HG03558 (cell line): Measurements from ENCODE around the gene POLA1.
"Not testable (repeated sequence)": the region's sequence is repeated elsewhere in the genome, so short reads cannot be mapped to it uniquely, and the experiment has no call there.

ENCODE experiments used
- ATAC-seq: cut with Tn5 transposase; IDR thresholded peaks from one replicate; pipeline ENCODE4 v1.9.1; 2021; ENCODE audit warnings: moderate number of reproducible peaks; ENCODE audit not compliant: unreplicated experiment; ENCODE audit errors: extremely low read depth

POLA1 gene, protein sequence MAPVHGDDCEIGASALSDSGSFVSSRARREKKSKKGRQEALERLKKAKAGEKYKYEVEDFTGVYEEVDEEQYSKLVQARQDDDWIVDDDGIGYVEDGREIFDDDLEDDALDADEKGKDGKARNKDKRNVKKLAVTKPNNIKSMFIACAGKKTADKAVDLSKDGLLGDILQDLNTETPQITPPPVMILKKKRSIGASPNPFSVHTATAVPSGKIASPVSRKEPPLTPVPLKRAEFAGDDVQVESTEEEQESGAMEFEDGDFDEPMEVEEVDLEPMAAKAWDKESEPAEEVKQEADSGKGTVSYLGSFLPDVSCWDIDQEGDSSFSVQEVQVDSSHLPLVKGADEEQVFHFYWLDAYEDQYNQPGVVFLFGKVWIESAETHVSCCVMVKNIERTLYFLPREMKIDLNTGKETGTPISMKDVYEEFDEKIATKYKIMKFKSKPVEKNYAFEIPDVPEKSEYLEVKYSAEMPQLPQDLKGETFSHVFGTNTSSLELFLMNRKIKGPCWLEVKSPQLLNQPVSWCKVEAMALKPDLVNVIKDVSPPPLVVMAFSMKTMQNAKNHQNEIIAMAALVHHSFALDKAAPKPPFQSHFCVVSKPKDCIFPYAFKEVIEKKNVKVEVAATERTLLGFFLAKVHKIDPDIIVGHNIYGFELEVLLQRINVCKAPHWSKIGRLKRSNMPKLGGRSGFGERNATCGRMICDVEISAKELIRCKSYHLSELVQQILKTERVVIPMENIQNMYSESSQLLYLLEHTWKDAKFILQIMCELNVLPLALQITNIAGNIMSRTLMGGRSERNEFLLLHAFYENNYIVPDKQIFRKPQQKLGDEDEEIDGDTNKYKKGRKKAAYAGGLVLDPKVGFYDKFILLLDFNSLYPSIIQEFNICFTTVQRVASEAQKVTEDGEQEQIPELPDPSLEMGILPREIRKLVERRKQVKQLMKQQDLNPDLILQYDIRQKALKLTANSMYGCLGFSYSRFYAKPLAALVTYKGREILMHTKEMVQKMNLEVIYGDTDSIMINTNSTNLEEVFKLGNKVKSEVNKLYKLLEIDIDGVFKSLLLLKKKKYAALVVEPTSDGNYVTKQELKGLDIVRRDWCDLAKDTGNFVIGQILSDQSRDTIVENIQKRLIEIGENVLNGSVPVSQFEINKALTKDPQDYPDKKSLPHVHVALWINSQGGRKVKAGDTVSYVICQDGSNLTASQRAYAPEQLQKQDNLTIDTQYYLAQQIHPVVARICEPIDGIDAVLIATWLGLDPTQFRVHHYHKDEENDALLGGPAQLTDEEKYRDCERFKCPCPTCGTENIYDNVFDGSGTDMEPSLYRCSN (N-terminal part only)

DNA sequence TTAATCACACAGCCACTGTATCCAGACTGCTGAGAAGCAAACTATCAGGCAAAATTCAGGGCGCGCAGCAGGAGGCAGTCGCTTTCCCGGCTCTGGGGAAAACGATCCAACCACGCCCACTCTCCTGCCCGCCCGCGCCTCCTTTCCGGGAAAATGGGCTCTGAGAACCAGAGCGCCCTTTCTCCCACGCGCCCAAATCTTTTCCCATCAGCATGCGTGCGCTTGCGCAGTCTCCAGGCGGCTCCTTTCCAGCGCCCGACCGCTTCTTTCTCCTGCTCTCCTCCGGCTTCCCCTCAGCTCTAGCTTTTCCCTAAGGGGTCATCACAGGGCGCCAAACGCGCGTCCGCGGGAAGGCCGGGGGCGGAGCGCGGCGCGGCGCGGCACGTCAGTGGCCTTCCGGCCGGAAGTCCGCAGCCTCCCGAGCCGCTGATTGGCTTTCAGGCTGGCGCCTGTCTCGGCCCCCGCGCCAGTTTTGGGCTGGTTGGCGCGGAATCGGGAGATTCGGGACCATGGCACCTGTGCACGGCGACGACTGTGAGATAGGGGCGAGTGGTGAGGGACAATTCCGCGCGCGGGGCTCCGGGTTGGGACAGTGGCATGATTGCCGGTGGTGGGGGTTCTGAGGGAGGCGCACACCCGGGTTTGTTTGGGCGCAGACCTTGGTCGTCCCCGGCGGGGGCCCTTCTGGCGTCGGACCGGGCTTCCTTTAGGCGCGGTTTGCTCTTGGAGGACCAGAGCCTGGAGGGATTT lies at the start of gene POLA1:
Gene POLA1 (plus strand): TSS at position 466 of the 750 bp plus-strand sequence. CDS start 44 bp downstream, at position 510.
- peak; percentile 95 for ATAC-seq

DNA sequence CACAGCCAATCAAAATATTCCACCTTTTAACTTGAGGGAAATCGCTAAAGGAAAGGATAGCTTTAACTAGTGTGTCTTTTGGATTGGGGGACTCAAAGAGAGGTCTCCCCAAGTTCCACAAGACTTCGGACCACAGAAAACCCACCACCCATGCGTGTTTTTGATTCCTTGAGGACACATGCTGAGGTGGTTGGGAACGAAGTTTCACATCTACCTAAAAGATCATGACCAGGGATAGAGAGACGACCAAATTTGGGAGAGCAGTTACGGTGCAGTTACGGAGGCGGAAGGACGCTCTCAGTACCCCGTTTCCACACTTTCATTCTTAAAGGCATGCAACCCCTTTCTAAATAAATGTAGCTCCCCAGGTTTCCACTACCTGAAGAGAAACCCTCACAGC lies 47.7 kb upstream of the POLA1 start:
- no peak for ATAC-seq

DNA sequence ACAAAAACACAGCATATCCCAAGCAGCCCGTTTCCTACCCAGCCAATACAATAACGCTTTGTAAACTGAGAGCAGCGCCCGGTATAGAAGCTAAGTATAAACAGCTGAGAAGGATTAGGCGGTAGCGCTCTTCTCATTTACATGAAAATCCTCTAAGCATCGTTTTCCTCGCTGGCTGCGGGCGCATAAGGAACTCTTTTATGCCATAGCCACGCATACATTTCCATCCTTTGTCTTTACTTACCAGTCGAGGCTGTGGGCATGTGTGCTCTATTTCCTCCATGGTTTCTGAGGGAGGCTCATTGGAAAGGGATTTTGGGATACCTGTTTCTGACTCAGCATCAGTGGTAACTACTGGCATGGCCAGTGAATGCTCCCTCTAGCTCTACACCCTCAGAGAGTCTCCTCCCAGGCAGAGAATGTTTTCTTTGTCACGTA lies 47.0 kb upstream of the POLA1 start:
- ATAC-seq: no peak

DNA sequence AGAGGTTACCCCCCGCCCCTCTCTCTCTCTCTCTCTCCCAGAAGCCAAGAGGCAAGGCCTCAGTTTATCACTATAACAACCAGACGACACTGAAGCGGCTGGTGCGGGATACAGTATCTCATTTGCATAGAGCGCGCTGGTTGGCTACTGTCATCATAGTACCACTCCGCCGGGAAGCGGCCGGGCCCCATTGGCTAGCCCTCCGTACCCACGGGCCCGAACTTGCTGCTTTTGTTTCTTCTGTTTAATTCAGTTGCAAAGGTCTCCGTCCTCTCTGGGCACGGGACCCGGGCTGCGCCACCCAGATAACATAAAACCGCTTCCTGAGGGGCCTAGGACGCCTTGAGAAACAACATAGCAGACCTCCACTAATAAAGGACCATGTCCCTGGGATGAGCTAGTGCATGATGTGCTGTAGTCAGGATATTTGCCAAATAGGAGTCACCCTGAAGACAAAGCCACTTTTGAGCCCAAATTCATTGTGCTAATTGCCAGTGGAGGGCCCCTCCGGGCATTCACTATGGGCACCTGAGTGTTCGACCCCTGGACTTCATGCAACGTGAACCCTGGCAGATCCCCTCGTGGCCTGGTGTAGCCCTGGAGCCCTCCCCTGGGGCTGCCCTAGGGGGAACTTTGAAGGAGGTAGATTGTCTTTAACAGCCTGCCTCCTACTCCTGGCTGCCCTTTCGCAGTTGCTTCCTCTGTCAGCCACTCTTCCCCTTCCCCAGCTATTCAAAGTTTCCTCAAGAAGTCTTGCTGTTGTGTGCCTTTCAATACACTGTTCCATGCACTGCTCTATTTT lies 46.3 kb upstream of the POLA1 start, which contains the start of gene PCYT1B:
Gene PCYT1B (minus strand): TSS at position 91 of the 802 bp plus-strand sequence. CDS start 242 bp downstream, outside the sequence.
- ATAC-seq: peak; percentile 70

DNA sequence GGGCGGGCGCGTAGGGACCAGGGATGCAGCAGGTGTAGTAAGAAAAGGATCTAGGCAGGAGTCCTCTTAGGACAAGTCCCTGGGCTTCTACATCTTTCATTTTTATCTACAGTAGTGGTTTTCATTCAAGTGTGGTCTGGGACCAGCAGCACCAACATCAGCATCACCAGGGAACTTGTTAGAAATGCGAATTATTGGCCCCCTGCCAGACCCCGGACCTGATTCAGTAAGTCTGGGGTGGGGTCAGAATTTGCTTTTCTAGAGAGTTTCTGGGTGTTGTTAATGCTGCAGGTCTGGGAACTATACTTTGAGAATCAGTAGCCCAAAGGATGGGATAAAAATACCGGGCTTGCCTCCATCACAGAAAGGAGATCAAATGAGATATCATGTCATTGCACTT lies 45.2 kb upstream of the POLA1 start:
- ATAC-seq: no peak

DNA sequence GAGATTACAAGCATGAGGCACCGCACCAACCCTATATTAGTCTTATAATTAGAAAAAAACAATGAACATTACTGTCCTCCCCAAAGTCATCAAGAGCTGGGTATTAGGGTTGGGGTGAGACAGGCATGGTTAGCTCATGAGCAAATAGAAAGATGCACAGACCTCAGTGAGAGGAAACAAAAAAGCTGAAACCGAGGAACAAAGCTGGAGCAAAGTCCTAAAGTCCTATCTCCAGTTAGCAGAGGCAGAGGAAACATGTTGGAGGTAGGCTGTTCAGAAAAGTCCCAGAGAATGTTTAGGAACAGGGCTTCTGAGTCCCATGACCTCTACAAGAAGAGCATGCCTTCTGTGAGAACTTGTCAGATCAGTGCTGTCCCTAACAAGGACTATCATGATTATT lies 41.9 kb upstream of the POLA1 start:
- ATAC-seq: no peak

DNA sequence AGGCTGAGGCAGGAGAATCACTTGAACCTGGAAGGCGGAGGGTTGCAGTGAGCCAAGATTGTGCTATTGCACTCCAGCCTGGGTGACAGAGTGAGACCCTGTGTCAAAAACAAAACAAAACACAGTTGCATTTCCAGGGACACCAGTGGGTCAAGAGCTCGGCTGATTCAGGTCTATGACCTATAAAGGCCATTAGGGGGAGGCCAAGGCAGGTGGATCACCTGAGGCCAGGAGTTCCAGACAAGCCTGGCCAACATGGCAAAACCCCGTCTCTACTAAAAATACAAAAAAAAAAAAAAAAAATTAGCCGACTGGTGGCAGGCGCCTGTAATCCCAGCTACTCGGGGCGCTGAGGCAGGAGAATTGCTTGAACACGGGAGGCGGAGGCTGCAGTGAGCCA lies 38.0 kb upstream of the POLA1 start:
- ATAC-seq: not testable (repeated sequence)

DNA sequence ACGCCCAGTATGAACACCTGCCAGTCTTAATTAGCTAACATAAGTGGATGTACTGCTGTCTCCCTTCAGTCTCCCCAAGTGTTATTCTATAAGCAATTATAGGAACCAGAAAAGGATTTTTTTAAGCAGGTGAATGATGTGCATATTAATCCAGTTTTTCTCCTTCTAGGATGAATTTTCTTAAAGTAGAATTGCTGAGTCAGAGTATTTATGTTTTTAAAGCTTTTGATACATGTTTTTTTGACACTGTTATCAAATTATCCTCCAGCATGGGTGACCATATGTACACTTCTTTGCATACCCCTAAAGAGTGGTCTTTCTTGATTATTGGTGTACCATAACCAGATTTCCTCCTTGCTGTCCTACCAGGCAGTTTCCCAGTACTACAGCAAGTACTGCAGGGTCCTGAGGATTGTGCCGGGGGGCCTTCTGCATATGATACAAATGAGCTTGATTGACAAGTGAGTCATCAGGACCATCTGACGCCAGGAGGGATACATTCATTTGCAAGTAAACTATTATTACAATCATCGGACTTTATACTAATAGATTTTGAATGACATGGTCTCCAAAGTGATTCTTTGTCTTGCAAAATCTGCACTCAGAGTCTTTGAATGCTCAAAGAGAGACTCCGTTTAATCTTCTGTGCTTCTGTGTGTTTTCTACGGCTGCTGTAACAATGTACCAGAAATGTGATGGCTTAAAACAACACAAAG lies 35.9 kb upstream of the POLA1 start:
- ATAC-seq: no peak

DNA sequence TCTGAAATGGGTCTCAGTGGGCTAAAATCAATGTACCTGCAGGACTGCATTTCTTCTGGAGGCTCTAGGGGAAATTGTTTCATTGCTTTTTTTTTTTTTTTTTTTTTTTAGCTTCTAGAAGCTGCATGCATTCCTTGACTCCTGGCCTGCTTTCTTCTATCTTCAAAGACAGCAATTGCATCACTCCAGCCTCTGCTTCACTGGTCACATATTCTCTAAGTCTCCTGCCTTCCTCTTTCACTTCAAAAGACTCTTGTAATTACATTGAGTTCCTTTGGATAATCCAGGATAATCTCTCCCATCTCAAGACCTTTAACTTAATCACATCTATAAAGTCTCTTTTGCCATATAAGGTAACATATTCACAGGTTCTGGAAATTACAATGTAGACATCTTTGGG lies 35.3 kb upstream of the POLA1 start:
- no peak for ATAC-seq

DNA sequence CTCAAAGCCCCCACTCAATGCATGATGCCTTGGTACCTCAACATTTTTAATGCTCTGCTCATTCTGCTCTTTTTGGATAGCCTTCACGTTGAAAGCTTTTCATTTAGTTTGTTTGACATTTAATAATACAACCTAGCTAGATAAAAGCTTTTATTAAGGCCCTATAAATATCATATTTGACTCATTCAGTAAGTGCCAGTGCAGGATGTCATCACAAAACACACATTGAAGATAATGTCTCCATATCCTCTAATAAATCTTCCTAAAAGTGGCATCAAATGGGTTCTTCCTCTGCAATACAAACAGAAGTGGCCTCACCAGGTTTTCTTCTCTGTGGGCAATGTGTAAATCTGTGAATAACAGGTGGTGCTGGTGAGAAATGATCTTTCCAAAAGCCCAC lies 34.6 kb upstream of the POLA1 start:
- no peak for ATAC-seq

DNA sequence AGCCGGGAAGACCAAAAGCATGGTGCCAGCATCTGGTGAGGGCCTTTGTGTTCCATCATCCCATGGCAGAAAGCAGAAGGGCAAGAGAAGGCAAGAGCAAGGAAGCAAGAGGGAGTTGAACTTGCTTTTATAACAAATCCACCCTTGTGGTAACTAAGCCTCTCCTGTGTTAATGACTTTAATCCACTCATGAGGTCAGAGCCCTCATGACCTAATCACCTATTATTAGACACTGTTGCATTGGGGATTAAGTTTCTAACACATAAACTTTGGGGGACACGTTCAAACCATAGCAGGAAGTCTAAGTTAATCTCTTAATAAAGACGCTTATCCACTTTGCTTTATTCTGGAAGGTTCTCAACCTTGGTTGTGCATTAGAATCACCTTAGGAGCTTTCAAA lies 34.1 kb upstream of the POLA1 start:
- ATAC-seq: no peak

DNA sequence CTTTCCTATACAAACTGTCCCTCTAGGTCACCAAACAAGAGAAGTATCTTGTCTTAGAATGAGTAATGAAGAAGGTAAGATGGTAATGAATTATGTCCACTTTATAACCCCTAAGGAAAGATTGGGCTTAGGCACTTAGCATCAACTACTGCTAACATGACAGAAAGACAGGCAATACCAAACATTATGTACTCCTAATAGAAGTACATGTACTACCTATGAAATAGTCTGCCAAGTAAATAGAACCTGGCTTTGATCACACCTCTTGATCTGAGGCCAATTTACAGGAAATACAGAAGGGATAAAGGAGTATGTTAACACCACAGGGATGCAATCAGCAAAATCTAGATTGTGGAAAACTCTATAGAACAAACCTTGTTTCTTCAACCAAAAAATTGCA lies 32.4 kb upstream of the POLA1 start:
- no peak for ATAC-seq

DNA sequence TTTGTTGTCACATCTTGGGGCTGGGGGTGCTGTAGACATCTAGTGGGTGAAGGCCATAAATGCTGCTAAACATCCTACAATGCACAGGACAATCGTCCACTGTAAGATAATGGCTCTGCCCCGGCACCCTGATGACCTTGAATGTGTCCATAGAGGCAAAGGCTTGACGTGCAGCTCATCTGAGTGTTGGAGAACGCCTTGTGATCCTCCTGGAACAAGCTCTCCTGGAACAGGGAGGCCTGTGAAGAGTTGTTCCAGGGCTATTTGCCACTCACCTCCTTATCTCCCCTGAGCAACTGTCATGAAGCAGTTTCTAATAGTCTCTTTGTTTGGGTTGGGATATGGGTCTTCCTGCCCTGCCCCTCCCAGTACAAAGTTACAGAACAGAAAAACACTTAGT lies 31.4 kb upstream of the POLA1 start:
- ATAC-seq: no peak

DNA sequence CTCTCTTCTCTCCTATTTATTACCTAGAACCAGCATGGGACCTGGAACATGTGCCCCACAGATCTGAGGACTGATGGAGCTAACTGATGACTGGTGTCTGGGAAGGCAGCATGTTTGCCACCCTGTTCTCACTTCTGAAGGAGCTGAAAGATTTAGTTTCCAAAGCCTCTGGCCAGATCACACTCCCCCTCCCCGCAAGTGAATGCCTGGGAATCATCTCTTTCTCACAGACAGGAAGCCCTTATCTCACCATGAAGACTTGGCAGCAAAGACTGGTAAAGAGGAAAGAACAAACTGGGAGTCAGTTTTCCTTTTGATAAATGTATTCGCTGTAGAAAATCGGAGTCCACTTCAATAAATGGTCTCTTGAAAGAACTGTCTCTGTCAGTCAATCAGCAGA lies 25.6 kb upstream of the POLA1 start:
- no peak for ATAC-seq

DNA sequence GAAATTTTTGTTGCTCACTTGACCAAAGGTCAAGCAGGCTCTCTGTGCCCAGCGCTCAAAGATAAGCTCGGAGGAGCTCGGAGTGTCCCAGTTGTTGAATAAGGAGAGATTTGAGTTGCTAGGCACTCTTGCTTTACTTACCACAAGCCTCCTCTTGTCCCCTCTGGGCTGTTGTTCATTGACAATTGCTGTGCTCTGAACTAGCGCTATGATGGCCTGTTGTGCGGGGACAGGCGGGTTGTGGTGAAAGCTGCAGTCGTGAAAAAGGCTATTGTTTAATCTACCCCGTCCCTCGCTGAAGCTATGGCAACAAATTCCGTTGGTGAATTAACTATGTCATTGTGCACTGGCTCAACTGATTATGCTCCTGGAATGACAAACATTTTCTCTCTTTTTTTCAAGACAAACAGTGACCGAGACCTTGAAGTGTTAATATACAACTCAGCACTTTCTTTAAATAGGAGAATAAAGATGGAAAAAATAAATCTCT lies 21.0 kb upstream of the POLA1 start:
- no peak for ATAC-seq

DNA sequence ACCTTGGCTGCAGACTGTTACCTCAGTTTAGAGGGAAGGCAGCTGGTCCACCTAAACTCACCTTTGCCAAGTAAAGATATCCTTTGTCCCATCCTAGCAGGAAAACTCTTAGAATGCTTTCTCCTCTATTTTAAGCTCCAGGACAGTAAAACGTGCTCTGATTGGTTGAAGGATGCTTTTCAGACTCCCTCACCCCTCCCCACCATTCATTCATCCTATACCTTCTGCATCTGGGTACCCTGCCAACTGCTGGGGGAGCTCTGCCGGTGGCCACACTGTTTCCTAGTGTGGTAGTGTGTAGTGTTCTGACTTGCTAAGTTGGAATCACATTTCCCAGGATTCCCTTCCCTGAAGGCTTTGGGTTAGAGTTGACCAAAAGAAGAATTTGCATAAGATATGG lies 20.3 kb upstream of the POLA1 start:
- no peak for ATAC-seq

DNA sequence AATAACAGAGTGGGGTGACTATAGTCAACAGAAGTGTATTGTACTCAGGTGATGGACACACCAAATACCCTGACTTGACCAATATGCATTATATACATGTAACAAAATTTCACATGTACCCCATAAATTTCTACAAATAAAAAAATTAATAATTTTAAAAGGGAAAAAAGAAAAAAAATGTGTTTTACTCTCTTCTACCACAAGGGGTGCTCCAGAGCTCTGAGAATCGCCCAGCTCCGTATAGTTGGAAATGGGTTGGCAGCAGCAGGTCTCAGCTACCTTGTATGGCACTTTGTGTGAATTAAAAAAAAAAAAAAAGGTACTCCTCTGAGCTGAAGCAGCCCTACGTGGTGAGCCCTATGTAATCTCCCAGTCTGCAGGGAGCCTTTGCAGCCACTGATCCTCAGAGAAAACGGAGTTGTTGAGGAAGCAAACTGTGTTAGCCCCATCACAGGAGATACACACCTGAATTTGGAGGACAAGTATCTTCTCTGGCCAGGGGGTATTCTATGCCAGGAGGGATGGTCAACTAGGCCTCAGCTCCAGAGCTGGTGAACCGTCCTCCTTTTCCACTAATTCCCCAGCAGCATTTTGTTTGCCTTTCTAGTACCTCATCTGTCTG lies 17.2 kb upstream of the POLA1 start:
- no peak for ATAC-seq
